ENCODE results near the gene RXFP1.

Gene RXFP1

GRCh38 chr4:158521484-158522088 lies at the start of gene RXFP1:
Gene RXFP1 (plus strand): TSS chr4:158521882. CDS start chr4:158521977, 95 bp downstream.
- DNase-seq (ENCODE audit: extremely low read depth in 1 of 2, low read depth in 1 of 2) = no peak

GRCh38 chr4:158481811-158482210 lies 39.9 kb upstream of the RXFP1 start:
- no peak for DNase-seq (ENCODE audit: extremely low read depth in 1 of 2, low read depth in 1 of 2)

- DNase-seq (ENCODE audit: extremely low read depth in 1 of 2, low read depth in 1 of 2) = no peak
These were observed 37.4 kb upstream of the RXFP1 start for GRCh38 chr4:158484173-158484885.

- DNase-seq (ENCODE audit: extremely low read depth in 1 of 2, low read depth in 1 of 2) = no peak
These were observed 31.1 kb upstream of the RXFP1 start for GRCh38 chr4:158490629-158491028.

GRCh38 chr4:158492391-158492790 lies 29.3 kb upstream of the RXFP1 start:
- DNase-seq (ENCODE audit: extremely low read depth in 1 of 2, low read depth in 1 of 2) = no peak

GRCh38 chr4:158496030-158496741 lies 25.5 kb upstream of the RXFP1 start:
- DNase-seq (ENCODE audit: extremely low read depth in 1 of 2, low read depth in 1 of 2) = no peak

- DNase-seq (ENCODE audit: extremely low read depth in 1 of 2, low read depth in 1 of 2) = no peak
These were observed 21.6 kb upstream of the RXFP1 start for GRCh38 chr4:158500054-158500453.

- DNase-seq (ENCODE audit: extremely low read depth in 1 of 2, low read depth in 1 of 2) = no peak
These were observed 8.4 kb upstream of the RXFP1 start for GRCh38 chr4:158513256-158513655.

- no peak for DNase-seq (ENCODE audit: extremely low read depth in 1 of 2, low read depth in 1 of 2)
These were observed 2.5 kb upstream of the RXFP1 start for GRCh38 chr4:158519226-158519625.

- DNase-seq (ENCODE audit: extremely low read depth in 1 of 2, low read depth in 1 of 2) = no peak
These were observed 2.4 kb downstream of the RXFP1 start for GRCh38 chr4:158523990-158524535.

GRCh38 chr4:158527516-158527915 lies 5.8 kb downstream of the RXFP1 start:
- DNase-seq (ENCODE audit: extremely low read depth in 1 of 2, low read depth in 1 of 2) = no peak

GRCh38 chr4:158529505-158529904 lies 7.8 kb downstream of the RXFP1 start:
- DNase-seq (ENCODE audit: extremely low read depth in 1 of 2, low read depth in 1 of 2) = no peak

- DNase-seq (ENCODE audit: extremely low read depth in 1 of 2, low read depth in 1 of 2) = no peak
These were observed 8.7 kb downstream of the RXFP1 start for GRCh38 chr4:158530381-158530780.

GRCh38 chr4:158530898-158531297 lies 9.2 kb downstream of the RXFP1 start:
- no peak for DNase-seq (ENCODE audit: extremely low read depth in 1 of 2, low read depth in 1 of 2)

GRCh38 chr4:158532556-158533231 lies 11.0 kb downstream of the RXFP1 start:
- DNase-seq (ENCODE audit: extremely low read depth in 1 of 2, low read depth in 1 of 2) = no peak

- no peak for DNase-seq (ENCODE audit: extremely low read depth in 1 of 2, low read depth in 1 of 2)
These were observed 13.0 kb downstream of the RXFP1 start for GRCh38 chr4:158534727-158535126.

- no peak for DNase-seq (ENCODE audit: extremely low read depth in 1 of 2, low read depth in 1 of 2)
These were observed 13.5 kb downstream of the RXFP1 start for GRCh38 chr4:158535130-158535614.

- DNase-seq (ENCODE audit: extremely low read depth in 1 of 2, low read depth in 1 of 2) = no peak
These were observed 15.2 kb downstream of the RXFP1 start for GRCh38 chr4:158536833-158537232.

- no peak for DNase-seq (ENCODE audit: extremely low read depth in 1 of 2, low read depth in 1 of 2)
These were observed 16.5 kb downstream of the RXFP1 start for GRCh38 chr4:158538176-158538575.

GRCh38 chr4:158538911-158539310 lies 17.2 kb downstream of the RXFP1 start:
- no peak for DNase-seq (ENCODE audit: extremely low read depth in 1 of 2, low read depth in 1 of 2)

Data from activated CD8-positive, alpha-beta memory T cell treated with anti-CD3 and anti-CD28 coated beads for 1 hour (primary cell).